NCI-H748 treated with DMSO at 0.1 percent for 48 hours (cell line): ENCODE results near the gene TXK.

ENCODE experiments used
- DNase-seq: peaks from one replicate; lab custom pipeline; 2025; lab: John Stamatoyannopoulos, UW

The TXK gene

GRCh38 chr4:48051078-48051477, 83.0 kb downstream of the TXK start:
- no peak for DNase-seq

GRCh38 chr4:48049483-48049882, 84.6 kb downstream of the TXK start:
- no peak for DNase-seq

DNA sequence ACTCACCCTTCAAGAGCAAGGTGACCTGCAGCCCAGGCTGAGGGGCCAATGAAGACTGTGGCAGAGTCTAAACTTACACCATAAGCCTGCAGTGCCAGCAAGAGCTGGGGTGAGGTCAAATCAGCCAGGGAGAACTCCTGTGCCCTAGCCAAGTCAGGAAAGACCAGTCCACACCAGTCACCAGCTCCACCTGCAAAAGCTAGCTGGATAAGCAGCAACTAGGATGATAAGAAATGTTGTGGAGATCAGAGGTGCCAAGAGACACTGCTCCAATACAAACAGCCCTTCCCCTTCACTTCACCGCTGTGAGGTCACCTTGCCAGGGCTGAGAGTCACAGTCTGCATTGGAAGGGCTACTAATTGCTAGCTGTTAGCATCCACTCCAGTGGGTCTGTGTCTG, 86.2 kb downstream of the TXK start:
- no peak for DNase-seq

GRCh38 chr4:48047421-48047844, 86.6 kb downstream of the TXK start:
- no peak for DNase-seq

GRCh38 chr4:48046059-48046458, 88.0 kb downstream of the TXK start:
- DNase-seq = no peak

DNA sequence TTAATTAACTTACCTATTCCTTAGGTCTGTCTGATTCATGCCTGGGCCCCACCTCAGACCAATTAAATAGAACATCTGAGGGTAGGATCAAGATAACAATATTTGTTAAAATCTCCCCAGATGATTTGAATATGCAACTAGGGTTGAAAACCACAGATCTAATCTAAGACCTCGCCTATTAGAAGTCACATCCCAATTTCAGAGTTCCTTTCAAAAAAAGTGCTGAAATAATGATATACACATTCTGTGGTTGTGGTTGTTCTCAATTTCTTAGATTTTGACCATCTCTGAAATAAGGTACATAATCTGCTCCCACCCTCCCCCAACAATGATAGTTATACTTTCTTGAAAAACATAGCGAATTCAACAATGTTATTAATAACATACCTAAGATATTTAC, 89.8 kb downstream of the TXK start:
- no peak for DNase-seq

GRCh38 chr4:48043504-48043903, 90.5 kb downstream of the TXK start:
- DNase-seq = no peak

- DNase-seq = no peak
Observed at GRCh38 chr4:48042979-48043461, 91.0 kb downstream of the TXK start.

- DNase-seq = no peak
Observed at GRCh38 chr4:48041535-48042137, 92.4 kb downstream of the TXK start.

DNA sequence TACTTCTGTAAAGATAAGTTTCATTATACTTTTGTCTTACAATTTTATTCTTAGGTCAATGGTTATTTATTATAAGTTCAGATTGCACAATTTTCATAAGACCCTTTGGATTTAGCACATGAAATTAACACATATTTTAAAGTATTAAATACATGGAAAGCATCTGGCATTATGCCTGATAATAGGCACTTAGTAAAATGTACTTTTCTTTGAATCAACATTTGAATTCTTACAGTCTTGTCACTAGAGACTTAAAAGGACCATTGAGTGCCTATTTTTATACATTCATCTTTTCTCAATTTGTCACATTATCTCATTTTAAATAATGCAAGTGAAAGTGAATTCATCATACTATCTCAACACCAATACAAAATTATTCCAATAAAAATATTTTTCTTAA, 94.5 kb downstream of the TXK start:
- no peak for DNase-seq

- DNase-seq = no peak
Observed at GRCh38 chr4:48038666-48039065, 95.4 kb downstream of the TXK start.

DNA sequence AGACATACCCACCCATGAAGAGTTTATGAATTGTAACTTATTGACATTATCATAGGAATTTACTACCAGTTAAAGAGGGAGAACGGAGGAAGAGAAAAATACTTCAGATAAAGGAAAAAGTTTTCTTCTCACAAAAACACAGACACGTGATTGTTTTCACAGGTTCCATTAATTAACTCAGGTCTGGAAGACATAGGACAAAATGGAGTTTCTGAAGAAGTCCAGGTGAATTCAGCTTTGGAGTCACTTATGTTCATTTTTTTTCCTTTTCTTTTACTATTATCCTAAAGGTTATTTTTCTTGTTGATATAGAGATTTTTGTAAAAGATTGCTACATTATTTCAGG, 97.0 kb downstream of the TXK start:
- no peak for DNase-seq

DNA sequence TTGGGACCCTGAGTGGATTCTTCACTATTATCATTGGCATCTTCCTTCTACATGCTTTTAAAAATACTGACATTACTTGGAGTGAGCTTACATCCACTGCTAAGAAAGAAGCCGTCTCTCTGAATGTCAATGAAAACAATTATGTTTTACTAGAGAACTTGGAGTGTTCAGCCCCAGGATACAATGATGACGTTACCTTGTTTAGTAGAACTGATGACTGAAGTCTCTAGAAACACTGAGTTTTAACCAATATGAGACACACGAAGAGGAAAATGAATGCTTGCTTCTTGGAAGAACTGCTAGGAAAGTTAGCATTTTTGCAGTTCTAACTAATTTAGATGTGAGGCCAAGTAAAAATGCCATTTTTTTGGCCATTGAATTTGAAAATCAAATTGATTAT, 98.1 kb downstream of the TXK start:
- no peak for DNase-seq

DNA sequence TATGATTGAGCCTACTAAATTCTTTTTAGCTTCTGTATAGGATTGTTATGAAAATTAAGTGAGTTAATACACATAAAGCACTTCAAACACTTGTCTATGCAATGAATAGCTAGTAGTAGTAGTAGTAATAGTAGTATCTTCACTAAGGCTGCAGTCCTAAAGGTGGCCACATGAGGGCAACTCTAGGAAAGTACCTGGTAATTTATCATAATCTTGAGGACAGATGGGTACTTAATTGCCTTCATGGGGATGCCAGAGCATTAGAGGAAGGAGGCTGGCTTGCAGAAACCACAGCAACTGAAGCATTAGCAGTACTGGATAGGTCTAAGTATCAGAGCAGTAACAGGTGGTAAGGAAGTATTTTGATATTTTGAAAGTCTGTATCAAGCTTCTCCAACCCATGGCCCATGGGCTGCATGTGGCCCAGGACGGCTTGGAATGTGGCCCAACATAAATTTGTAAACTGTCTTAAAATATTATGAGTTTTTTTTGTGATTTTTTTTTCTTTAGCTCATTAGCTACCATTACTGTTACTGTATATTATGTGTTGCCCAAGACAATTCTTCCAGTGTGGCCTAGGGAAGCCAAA, 100.1 kb downstream of the TXK start:
- DNase-seq = no peak

GRCh38 chr4:48033412-48033811, 100.6 kb downstream of the TXK start:
- DNase-seq = no peak

DNA sequence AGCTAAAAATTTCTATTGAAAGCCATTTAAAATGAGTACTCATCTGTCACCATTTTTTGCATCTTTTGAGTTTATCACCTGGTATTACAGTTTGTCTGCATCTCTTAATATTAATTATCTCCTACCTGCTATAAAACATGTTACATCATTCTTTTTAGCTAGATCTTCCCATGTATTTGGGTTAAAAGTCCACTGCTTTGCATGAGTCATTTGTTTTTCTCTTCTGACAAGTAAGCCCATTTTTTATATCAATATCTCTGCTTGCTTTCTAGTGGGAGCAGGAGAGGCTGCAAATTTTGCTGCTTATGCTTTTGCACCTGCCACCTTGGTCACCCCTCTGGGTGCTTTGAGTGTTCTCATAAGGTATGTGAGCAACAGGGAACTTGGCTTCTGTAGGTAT, 101.3 kb downstream of the TXK start:
- no peak for DNase-seq

DNA sequence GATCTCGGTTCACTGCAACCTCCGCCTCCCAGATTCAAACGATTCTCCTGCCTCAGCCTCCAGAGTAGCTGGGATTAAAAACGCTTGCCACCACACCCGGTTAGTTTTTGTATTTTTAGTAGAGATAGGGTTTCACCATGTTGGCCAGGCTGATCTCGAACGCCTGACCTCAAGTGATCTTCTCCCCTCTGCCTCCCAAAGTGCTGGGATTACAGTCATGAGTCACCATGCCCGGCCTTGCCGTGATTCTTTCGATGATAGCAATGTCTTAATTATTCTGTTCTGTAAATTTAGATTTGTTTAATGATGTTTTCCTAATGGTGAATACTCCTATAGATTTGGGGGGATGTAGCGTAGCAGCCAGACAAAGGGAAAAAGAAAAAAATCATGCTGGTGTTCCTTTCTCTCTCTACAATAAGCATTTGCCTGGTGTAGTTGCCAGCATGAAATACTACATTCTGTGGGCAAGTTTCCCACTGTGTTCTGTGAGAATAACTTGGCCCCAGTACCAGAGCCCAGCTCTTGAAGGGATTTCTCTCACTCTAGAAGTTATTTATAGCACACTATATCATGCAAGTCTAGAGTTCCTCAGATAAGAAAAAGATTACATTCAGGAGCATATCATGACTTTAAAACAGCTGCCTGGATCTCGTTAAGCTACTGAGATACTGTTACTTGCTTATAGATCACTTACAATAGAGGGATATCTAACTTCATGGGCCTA, 102.1 kb downstream of the TXK start:
- no peak for DNase-seq

DNA sequence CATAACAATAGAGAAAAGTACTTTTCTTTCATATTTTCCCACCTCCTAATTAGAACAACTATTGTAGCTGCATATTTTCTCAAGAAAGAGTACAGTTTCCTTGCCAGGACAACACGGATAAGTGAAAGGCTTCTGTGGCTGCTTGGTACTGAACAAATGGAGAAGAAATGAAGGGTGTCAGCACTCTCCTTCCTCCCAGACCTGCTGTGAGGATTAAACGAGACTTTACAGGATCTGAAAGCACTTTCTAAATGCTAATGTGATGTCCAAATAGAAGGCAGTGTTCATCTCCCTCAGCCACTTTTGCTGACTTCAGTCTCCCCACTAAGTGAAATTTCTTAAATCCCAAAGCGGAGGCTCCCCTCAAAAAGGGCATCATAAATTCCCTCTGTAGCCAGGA, 103.6 kb downstream of the TXK start:
- DNase-seq = no peak

- DNase-seq = no peak
Observed at GRCh38 chr4:48028696-48029095, 105.4 kb downstream of the TXK start.

GRCh38 chr4:48027653-48028052, 106.4 kb downstream of the TXK start:
- no peak for DNase-seq

- DNase-seq = no peak
Observed at GRCh38 chr4:48025005-48025404, 109.0 kb downstream of the TXK start.

GRCh38 chr4:48024522-48024921, 109.5 kb downstream of the TXK start:
- DNase-seq = no peak

- no peak for DNase-seq
Observed at GRCh38 chr4:48022192-48022799, 111.8 kb downstream of the TXK start.
